ENCODE data around the gene KDM5A.
"Not testable (repeated sequence)": the region's sequence is repeated elsewhere in the genome, so short reads cannot be mapped to it uniquely, and the experiment has no call there.

Gene KDM5A

DNA sequence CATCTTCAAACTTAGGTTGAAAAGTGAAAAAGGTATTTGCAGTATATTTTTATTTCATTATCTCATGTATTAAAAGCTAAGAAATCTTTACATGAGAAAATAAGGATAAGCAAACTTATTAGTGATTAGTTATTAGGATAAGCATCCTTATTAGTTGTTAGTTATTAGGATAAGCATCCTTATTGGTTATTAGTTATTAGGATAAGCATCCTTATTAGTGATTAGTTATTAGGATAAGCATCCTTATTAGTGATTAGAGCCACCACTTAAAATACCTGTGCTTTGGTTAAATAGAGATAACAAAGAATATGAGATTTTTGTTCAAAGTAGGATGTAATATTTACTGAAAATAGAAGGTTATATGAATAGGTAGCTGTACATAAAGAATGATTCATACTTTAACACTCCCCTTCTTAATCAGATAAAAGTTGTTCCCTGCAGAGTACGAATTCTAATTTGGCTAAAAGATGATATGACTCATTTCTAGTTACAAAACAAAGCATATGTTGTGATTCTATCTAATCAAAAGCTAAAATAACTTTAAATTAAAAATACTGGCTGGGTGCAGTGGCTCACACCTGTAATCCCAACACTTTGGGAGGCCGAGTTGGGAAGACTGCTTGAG lies 56.4 kb downstream of the KDM5A start:
- DNase-seq = no peak

- DNase-seq = no peak
These were observed 57.8 kb downstream of the KDM5A start for GRCh38 chr12:331287-331686.

- no peak for DNase-seq
These were observed 63.2 kb downstream of the KDM5A start for GRCh38 chr12:325906-326305.

GRCh38 chr12:323507-323906 lies 65.6 kb downstream of the KDM5A start:
- DNase-seq = no peak

GRCh38 chr12:321606-322326 lies 67.4 kb downstream of the KDM5A start:
- no peak for DNase-seq

DNA sequence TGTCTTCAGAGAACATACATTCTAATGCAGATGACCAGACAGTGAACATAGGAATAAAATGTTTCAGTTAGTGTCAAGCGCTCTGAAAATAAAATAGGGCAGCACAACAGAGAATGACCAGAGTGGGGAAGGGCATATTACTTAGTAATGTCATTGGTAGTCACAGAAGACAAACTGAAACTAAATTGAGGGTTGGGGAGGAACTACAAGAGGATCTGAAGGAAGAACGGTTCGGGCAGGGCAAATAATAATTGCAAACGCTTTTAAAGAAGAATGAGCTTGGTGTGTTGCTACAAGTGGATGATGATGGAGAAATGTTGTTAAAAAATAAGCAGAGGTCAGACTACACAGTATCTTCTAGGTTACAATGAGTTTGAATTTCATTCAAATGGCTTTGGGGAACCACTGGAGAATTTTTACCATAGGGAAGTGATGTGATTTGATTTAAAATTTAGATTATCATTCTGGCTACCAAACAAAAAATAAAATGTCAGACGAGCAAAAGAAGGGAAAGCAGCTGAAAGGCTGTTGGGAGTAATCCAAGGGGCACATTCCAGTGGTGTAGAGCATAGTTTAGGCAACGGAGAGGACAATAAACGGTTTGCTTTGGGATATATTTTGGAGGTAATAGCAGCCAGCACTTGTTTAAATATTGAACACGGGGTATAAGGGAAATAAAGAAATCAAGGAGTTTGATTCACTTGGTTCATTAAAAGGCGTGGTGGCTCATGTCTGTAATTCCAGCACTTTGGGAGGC lies 70.2 kb downstream of the KDM5A start:
- DNase-seq = no peak

DNA sequence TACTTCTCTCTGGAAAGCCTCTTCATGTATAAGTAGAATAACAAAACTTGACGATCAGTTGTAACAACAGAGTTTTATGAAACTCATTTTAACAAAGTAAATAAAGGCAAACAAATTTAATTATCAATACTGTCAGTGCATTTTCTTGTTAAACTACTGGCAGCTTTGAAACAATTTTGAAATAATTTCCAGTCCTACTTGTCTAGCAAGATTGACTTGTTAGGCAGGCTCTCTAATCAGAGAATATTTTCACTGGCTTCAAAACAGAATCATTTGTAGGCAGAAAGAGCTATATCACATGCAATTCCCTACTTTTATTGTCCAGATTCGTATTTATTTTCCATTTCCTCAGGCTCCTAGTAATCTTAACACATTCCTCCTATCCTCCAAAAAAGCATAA lies 80.6 kb downstream of the KDM5A start:
- DNase-seq = no peak

DNA sequence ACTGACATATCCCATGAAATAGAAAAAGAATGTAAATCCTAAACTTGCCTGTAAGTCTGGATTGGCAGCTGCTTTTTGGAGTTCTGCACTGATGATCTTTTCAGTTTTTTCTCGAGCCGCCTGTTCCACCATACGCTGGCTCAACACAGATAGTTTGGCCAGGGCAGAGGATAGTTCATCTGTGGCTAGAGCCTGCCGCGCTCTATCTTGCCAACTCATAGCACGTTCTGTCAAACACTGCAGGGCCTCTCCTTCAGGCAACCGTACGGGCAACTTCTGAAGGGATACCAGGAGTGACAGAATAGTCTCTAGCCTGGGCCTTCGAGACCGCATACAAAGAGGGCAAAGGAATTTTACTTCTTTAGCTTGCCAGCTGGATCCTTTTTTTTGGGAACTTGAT lies 81.7 kb downstream of the KDM5A start:
- no peak for DNase-seq

DNA sequence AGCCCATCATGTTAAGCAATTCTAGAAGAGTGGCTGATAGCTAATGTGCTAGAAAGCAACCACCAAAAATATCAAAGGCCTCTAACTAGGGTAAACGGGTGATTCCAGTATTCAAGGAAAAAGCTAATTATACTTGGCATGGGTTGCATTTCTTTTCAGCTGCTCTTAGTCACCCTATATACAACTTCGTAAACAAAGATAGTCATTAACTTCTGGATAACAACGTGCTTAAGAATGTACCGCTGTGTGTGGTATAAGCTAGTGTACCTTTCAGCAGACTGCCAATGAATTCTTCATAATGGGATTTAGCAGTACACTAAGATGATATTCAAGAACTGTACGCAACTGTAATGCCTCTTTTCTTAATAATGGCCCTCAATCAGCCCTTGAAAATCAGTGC lies 84.3 kb downstream of the KDM5A start:
- DNase-seq = no peak

GRCh38 chr12:302766-303165 lies 86.4 kb downstream of the KDM5A start:
- not testable (repeated sequence) for DNase-seq

DNA sequence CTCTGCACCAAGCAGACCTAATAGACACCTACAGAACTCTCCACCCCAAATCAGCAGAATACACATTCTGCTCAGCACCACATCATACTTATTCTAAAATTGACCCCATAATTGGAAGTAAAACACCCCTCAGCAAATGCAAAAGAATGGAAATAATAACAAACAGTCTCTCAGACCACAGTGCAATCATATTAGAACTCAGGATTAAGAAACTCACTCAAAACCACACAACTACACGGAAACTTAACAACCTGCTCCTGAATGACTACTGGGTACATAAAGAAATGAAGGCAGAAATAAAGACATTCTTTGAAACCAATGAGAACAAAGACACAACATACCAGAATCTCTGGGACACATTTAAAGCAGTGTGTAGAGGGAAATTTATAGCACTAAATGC lies 89.0 kb downstream of the KDM5A start:
- DNase-seq = not testable (repeated sequence)

DNA sequence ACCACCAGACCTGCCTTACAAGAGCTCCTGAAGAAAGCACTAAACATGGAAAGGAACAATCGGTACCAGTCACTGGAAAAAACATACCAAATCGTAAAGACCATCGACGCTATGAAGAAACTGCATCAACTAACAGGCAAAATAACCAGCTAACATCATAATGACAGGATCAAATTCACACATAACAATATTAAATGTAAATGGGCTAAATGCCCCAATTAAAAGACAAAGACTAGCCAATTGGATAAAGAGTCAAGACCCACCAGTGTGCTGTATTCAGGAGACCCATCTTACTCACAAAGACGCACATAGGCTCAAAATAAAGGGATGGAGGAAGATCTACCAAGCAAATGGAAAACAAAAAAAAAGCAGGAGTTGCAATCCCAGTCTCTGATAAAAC lies 89.6 kb downstream of the KDM5A start:
- DNase-seq = not testable (repeated sequence)

GRCh38 chr12:298059-298458 lies 91.1 kb downstream of the KDM5A start:
- DNase-seq = not testable (repeated sequence)

- DNase-seq = no peak
These were observed 94.0 kb downstream of the KDM5A start for GRCh38 chr12:295132-295531.

- peak; percentile 3 for DNase-seq
These were observed 95.9 kb downstream of the KDM5A start for GRCh38 chr12:293199-293598.

DNA sequence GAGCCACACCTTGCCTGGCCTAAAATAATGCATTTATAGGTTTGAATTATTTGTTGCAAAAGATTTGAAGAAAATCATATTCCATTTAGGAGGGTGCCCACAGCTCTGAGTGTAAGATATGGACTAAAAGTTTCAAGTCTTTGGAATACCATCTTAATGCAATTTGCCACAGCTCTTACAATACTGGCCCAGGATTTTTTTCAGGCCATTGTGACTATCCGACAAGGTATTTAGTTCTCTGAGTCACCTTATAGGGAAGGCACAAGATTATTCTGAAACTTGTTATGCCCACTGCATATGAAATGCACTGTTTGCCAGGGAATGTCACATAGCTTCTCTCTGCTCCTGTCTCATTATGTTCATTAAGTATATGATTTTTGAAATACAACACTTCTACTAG lies 96.9 kb downstream of the KDM5A start:
- DNase-seq = no peak

DNA sequence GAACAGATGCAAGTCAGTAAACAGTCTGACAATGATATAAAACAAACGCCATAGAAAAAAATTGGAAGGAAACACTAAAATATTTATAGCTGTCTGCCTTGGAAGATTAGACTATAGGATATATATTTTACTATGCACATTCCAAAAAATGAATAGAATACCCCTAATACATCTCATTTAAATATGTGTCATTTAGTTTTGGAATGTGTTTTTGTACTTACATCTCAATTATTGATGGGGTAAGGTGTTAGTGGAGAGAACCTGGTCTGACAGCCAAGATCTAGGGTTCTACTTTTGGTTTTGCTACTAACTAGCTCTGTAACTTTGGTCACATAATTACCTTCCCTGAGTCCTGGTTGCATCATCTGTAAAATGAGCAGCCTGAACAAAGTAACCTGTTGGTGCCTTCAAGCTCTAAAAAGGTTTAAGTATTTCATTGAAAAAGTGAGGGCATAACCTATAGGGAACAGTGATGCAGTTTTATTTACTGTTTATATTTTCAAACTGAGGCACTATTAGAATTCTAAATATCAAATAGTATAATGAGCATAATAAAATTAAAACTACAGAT lies 97.9 kb downstream of the KDM5A start:
- no peak for DNase-seq

GRCh38 chr12:288687-289086 lies 100.4 kb downstream of the KDM5A start:
- peak in 1 of 2 donors; percentile 25 for DNase-seq

GRCh38 chr12:286531-287300 lies 102.4 kb downstream of the KDM5A start:
- DNase-seq = no peak

DNA sequence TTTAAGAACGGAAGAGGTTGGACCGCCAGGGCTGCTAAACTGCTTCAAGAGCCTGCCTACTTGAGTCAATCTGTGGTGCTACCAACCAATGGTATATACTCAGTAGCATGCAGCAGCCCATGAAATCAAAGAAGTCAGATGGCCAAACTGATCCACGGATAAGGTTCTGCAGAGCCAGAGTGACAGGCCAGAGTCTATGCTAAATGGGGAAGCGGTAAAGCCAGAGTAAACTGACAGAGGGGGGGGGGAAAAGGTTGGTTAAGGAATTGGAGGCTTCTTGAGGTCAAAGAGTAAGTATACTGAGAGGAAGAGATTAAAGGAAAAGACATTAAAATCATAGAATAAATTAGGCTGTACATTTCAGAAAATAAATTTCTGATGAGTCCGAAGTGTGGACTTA lies 111.1 kb downstream of the KDM5A start:
- no peak for DNase-seq

DNA sequence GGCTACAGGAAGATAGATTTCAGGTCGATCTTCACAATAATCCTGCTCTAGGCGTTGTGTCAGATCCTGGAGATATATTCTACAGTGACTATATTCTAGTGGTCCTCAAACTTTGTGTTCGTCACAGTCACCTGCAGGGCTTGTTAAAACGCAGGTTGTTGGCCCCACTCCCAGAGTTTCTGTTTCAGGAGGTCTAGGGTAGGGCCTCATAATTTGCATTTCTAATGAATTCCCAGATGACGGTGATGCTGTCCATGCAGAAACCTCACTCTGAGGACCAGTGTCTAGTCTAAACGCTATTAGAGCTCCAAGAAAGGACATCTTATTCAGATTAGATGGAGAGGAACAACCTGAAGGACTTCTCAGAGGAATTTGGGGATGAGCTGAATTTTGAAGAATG lies 113.3 kb downstream of the KDM5A start:
- no peak for DNase-seq

DNA sequence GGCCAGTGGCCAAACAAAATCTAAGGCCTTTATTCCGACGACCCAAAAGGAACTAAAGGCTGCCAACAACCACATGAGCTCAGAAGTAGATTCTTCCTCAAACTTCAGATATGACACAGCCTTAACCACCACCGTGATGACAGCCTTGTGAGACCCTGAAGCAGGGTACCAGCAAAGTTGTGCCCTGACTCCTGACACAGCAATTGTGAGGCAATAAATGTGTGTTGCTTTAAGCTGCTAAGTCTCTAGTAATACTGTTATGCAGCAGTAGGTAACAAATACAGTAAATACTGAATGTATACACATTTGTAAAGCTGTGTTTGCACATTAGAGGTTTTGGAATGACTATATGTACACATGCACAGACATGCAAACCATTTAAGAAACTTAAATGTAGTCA lies 115.7 kb downstream of the KDM5A start:
- peak; percentile 9 to 10 for DNase-seq

- DNase-seq = no peak
These were observed 116.2 kb downstream of the KDM5A start for GRCh38 chr12:272942-273341.
